Measurements from ENCODE around the gene NUDCD3. TPM values are rescaled to one million over a fixed set of nuclear protein-coding genes. Genes with fewer than 3 reads are reported as not detected.
"Not testable (repeated sequence)": the region's sequence is repeated elsewhere in the genome, so short reads cannot be mapped to it uniquely, and the experiment has no call there.

The NUDCD3 gene
- total RNA-seq, 1 donor from 2014 or later = 97.5 TPM

- Mint-ChIP-seq H3K9me3 (ENCODE audit: unreplicated experiment) (no peaks in the 10 kb centered on the region), H3K4me1 (ENCODE audit: unreplicated experiment) (no peaks in the 10 kb centered on the region), H3K4me3 (ENCODE audit: unreplicated experiment) (no peak overlapping the region), H3K36me3 (ENCODE audit: low read depth, unreplicated experiment) (no peaks in the 10 kb centered on the region), H3K27me3 (ENCODE audit: unreplicated experiment) (peaks cover 5% of the 10 kb centered on the region), H3K27ac (ENCODE audit: unreplicated experiment) (no peak overlapping the region)
- no peak for DNase-seq (ENCODE audit: low spot score)
- TF ChIP-seq CTCF (IDR thresholded peaks at IDR 0.05; ENCODE audit: unreplicated experiment) = no peak
These were observed 18.0 kb upstream of the NUDCD3 start for GRCh38 chr7:44508328-44509030.

- not testable (repeated sequence) for H3K27me3 Mint-ChIP-seq (ENCODE audit: unreplicated experiment); DNase-seq (ENCODE audit: low spot score); H3K4me3 Mint-ChIP-seq (ENCODE audit: unreplicated experiment); H3K36me3 Mint-ChIP-seq (ENCODE audit: low read depth, unreplicated experiment); H3K27ac Mint-ChIP-seq (ENCODE audit: unreplicated experiment); H3K9me3 Mint-ChIP-seq (ENCODE audit: unreplicated experiment); H3K4me1 Mint-ChIP-seq (ENCODE audit: unreplicated experiment)
These were observed 16.3 kb upstream of the NUDCD3 start for GRCh38 chr7:44506592-44507288.

GRCh38 chr7:44505595-44505994 lies 15.1 kb upstream of the NUDCD3 start:
- Mint-ChIP-seq H3K9me3 (ENCODE audit: unreplicated experiment) (no peaks in the 10 kb centered on the region), H3K27ac (ENCODE audit: unreplicated experiment) (no peak overlapping the region), H3K27me3 (ENCODE audit: unreplicated experiment) (peaks cover 3% of the 10 kb centered on the region), H3K4me3 (ENCODE audit: unreplicated experiment) (no peak overlapping the region), H3K4me1 (ENCODE audit: unreplicated experiment) (no peaks in the 10 kb centered on the region), H3K36me3 (ENCODE audit: low read depth, unreplicated experiment) (no peaks in the 10 kb centered on the region)
- TF ChIP-seq CTCF (IDR thresholded peaks at IDR 0.05; ENCODE audit: unreplicated experiment) = no peak
- DNase-seq (ENCODE audit: low spot score) = no peak

- Mint-ChIP-seq H3K36me3 (ENCODE audit: low read depth, unreplicated experiment) (no peaks in the 10 kb centered on the region), H3K4me3 (ENCODE audit: unreplicated experiment) (no peak overlapping the region), H3K9me3 (ENCODE audit: unreplicated experiment) (no peaks in the 10 kb centered on the region), H3K4me1 (ENCODE audit: unreplicated experiment) (no peaks in the 10 kb centered on the region), H3K27ac (ENCODE audit: unreplicated experiment) (no peak overlapping the region), H3K27me3 (ENCODE audit: unreplicated experiment) (no peaks in the 10 kb centered on the region)
- DNase-seq (ENCODE audit: low spot score) = no peak
- TF ChIP-seq CTCF (IDR thresholded peaks at IDR 0.05; ENCODE audit: unreplicated experiment) = no peak
These were observed 7.9 kb upstream of the NUDCD3 start for GRCh38 chr7:44498230-44498954.

GRCh38 chr7:44497155-44498027 lies 6.9 kb upstream of the NUDCD3 start:
- H3K9me3 Mint-ChIP-seq (ENCODE audit: unreplicated experiment) = no peaks in the 10 kb centered on the region
- no peaks in the 10 kb centered on the region for H3K36me3 Mint-ChIP-seq (ENCODE audit: low read depth, unreplicated experiment)
- H3K27me3 Mint-ChIP-seq (ENCODE audit: unreplicated experiment) = no peaks in the 10 kb centered on the region
- no peak for DNase-seq (ENCODE audit: low spot score)
- no peak for TF ChIP-seq CTCF (IDR thresholded peaks at IDR 0.05; ENCODE audit: unreplicated experiment)
- H3K4me3 Mint-ChIP-seq (ENCODE audit: unreplicated experiment) = no peak overlapping the region
- no peak overlapping the region for H3K27ac Mint-ChIP-seq (ENCODE audit: unreplicated experiment)
- H3K4me1 Mint-ChIP-seq (ENCODE audit: unreplicated experiment) = no peaks in the 10 kb centered on the region
